ENCODE measurements around the gene ANO2.

DNA sequence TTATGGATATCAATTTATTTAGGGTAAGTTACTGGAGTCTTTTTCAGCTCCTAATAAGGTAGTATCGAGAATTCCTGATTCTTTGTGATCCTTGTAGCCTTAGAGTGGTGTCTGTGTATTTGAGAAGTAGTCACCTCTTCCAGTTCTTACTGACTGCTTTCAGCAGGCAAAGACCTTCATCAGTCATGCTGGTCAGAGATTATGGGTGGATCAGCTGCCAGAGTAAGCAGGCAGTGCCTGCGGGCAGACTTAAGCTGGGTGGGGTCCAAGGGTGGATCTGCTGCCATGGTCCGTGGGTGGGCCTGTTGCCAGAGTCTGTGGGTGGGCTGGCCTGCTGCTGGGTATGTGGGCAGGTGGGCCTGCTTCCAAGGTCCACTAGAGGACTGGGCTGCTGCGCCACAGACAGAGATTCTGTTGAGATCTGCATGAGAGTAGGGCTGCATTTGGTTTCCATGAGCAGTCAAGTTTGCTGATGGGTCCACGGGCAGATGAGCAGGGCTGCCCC is 188.7 kb downstream of the ANO2 start:
- TF ChIP-seq, protein P1, sequence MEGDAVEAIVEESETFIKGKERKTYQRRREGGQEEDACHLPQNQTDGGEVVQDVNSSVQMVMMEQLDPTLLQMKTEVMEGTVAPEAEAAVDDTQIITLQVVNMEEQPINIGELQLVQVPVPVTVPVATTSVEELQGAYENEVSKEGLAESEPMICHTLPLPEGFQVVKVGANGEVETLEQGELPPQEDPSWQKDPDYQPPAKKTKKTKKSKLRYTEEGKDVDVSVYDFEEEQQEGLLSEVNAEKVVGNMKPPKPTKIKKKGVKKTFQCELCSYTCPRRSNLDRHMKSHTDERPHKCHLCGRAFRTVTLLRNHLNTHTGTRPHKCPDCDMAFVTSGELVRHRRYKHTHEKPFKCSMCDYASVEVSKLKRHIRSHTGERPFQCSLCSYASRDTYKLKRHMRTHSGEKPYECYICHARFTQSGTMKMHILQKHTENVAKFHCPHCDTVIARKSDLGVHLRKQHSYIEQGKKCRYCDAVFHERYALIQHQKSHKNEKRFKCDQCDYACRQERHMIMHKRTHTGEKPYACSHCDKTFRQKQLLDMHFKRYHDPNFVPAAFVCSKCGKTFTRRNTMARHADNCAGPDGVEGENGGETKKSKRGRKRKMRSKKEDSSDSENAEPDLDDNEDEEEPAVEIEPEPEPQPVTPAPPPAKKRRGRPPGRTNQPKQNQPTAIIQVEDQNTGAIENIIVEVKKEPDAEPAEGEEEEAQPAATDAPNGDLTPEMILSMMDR (IDR thresholded peaks at IDR 0.05): no peak
- no peak for TF ChIP-seq EP300 (IDR thresholded peaks at IDR 0.05)
- TF ChIP-seq POLR2A (IDR thresholded peaks at IDR 0.05; ENCODE audit: low read depth): no peak
